ENCODE results near the gene PCSK5.

Gene PCSK5

GRCh38 chr9:76166526-76166925 lies 276.1 kb downstream of the PCSK5 start:
- WGBS (ENCODE audit: insufficient coverage, insufficient read length), result no CpG with 5 or more reads among the region's 2 CpGs
- no peaks in the 10 kb centered on the region for H3K36me3 ChIP-seq (ENCODE audit: control insufficient read depth, insufficient read depth, low read length)
- no peak overlapping the region for H3K4me3 ChIP-seq (ENCODE audit: low read length)
- H3K27ac ChIP-seq (ENCODE audit: low read length), result no peak overlapping the region
- H3K27me3 ChIP-seq (ENCODE audit: control insufficient read depth, insufficient read depth, low read length), result no peaks in the 10 kb centered on the region
- DNase-seq (ENCODE audit: low read depth, low spot score), result no peak
- no peaks in the 10 kb centered on the region for H3K4me1 ChIP-seq (ENCODE audit: control insufficient read depth, insufficient read depth, low read length)
- H3K9me3 ChIP-seq (ENCODE audit: control insufficient read depth, insufficient read depth, low read length), result no peaks in the 10 kb centered on the region

DNA sequence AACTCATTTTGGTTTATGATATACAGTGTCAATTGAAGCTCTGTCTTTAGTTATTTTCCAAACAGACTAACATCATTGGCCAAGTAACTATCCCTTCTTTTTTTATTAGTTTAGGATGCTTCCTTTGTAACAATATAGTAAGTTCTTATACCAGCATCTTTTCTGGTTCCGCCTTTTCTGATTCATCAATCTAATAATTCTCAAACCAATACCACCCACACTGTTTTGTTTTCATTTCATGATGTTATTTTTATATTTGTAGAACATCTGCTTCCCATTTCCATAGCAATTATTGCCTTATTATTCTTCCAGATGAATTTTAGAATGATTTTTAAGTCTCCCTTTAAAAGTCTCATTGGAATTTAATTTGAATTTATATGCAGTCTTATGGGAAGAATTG lies 285.7 kb downstream of the PCSK5 start:
- H3K27me3 ChIP-seq (ENCODE audit: control insufficient read depth, insufficient read depth, low read length), result no peaks in the 10 kb centered on the region
- 0 out of 2 replicates have a peak, but pooled peaks cover 1% of the 10 kb centered on the region for H3K4me1 ChIP-seq (ENCODE audit: control insufficient read depth, insufficient read depth, low read length)
- WGBS (ENCODE audit: insufficient coverage, insufficient read length), result no CpG with 5 or more reads among the region's 1 CpG
- H3K9me3 ChIP-seq (ENCODE audit: control insufficient read depth, insufficient read depth, low read length), result no peaks in the 10 kb centered on the region
- no peak for DNase-seq (ENCODE audit: low read depth, low spot score)
- H3K36me3 ChIP-seq (ENCODE audit: control insufficient read depth, insufficient read depth, low read length), result no peaks in the 10 kb centered on the region
- H3K4me3 ChIP-seq (ENCODE audit: low read length), result no peak overlapping the region
- H3K27ac ChIP-seq (ENCODE audit: low read length), result no peak overlapping the region

DNA sequence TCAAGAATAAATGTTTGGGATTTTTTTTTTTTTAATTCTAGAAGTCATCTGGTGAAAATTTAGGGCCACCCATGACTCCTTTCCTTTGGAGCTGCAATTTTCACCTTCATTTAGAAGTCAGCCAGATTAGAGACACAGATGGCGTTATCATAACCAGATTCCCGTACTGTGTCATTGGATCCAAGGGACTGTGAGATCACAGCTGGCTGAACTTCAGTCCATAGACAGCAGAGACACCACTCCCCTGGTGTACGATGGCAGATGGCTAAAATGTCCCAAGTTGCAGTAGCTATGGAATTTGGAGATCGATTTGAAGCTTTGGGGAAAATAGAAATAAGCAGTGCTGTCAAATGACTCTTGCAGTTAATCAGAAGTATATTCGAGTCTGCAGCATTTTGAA lies 287.5 kb downstream of the PCSK5 start:
- no CpG with 5 or more reads among the region's 5 CpGs for WGBS (ENCODE audit: insufficient coverage, insufficient read length)
- no peak overlapping the region for H3K4me3 ChIP-seq (ENCODE audit: low read length)
- no peaks in the 10 kb centered on the region for H3K9me3 ChIP-seq (ENCODE audit: control insufficient read depth, insufficient read depth, low read length)
- no peak for DNase-seq (ENCODE audit: low read depth, low spot score)
- no peak overlapping the region for H3K27ac ChIP-seq (ENCODE audit: low read length)
- H3K36me3 ChIP-seq (ENCODE audit: control insufficient read depth, insufficient read depth, low read length), result no peaks in the 10 kb centered on the region
- no peaks in the 10 kb centered on the region for H3K27me3 ChIP-seq (ENCODE audit: control insufficient read depth, insufficient read depth, low read length)
- 0 out of 2 replicates have a peak, but pooled peaks cover 1% of the 10 kb centered on the region for H3K4me1 ChIP-seq (ENCODE audit: control insufficient read depth, insufficient read depth, low read length)

- no peak for DNase-seq (ENCODE audit: low read depth, low spot score)
- WGBS (ENCODE audit: insufficient coverage, insufficient read length), result no CpG with 5 or more reads among the region's 3 CpGs
- Histone ChIP-seq H3K4me1 (ENCODE audit: control insufficient read depth, insufficient read depth, low read length) (0 out of 2 replicates have a peak, but pooled peaks cover 1% of the 10 kb centered on the region), H3K27ac (ENCODE audit: low read length) (no peak overlapping the region), H3K9me3 (ENCODE audit: control insufficient read depth, insufficient read depth, low read length) (no peaks in the 10 kb centered on the region), H3K36me3 (ENCODE audit: control insufficient read depth, insufficient read depth, low read length) (no peaks in the 10 kb centered on the region), H3K4me3 (ENCODE audit: low read length) (no peak overlapping the region), H3K27me3 (ENCODE audit: control insufficient read depth, insufficient read depth, low read length) (no peaks in the 10 kb centered on the region)
These were observed 290.1 kb downstream of the PCSK5 start for GRCh38 chr9:76180541-76180940.

GRCh38 chr9:76181020-76181641 lies 290.7 kb downstream of the PCSK5 start:
- no peak overlapping the region for H3K27ac ChIP-seq (ENCODE audit: low read length)
- H3K36me3 ChIP-seq (ENCODE audit: control insufficient read depth, insufficient read depth, low read length), result no peaks in the 10 kb centered on the region
- no peaks in the 10 kb centered on the region for H3K27me3 ChIP-seq (ENCODE audit: control insufficient read depth, insufficient read depth, low read length)
- H3K9me3 ChIP-seq (ENCODE audit: control insufficient read depth, insufficient read depth, low read length), result no peaks in the 10 kb centered on the region
- no CpG with 5 or more reads among the region's 5 CpGs for WGBS (ENCODE audit: insufficient coverage, insufficient read length)
- DNase-seq (ENCODE audit: low read depth, low spot score), result no peak
- H3K4me1 ChIP-seq (ENCODE audit: control insufficient read depth, insufficient read depth, low read length), result 0 out of 2 replicates have a peak, but pooled peaks cover 1% of the 10 kb centered on the region
- no peak overlapping the region for H3K4me3 ChIP-seq (ENCODE audit: low read length)

DNA sequence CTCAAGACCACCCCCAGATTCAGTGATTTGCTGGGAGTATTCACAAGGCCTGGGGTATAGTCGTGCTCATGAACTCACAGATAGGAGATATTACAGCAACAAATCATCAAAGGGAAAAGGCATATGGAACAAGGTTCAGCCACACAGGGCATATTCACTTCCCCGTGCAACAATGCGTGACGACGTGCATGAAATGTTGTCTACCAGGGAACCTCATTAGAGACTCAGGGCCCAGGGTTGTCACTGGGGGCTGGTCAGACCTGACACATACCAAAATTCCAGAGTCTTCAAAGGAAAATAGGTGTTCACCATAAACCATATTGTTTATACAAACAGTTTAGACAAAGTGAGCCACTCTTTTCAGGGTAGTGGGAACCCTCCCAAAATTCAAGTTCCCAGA lies 291.3 kb downstream of the PCSK5 start:
- H3K27me3 ChIP-seq (ENCODE audit: control insufficient read depth, insufficient read depth, low read length), result no peaks in the 10 kb centered on the region
- DNase-seq (ENCODE audit: low read depth, low spot score), result no peak
- H3K4me3 ChIP-seq (ENCODE audit: low read length), result no peak overlapping the region
- H3K9me3 ChIP-seq (ENCODE audit: control insufficient read depth, insufficient read depth, low read length), result no peaks in the 10 kb centered on the region
- H3K4me1 ChIP-seq (ENCODE audit: control insufficient read depth, insufficient read depth, low read length), result 0 out of 2 replicates have a peak, but pooled peaks cover 1% of the 10 kb centered on the region
- no peak overlapping the region for H3K27ac ChIP-seq (ENCODE audit: low read length)
- no peaks in the 10 kb centered on the region for H3K36me3 ChIP-seq (ENCODE audit: control insufficient read depth, insufficient read depth, low read length)
- WGBS (ENCODE audit: insufficient coverage, insufficient read length), result no CpG with 5 or more reads among the region's 5 CpGs

DNA sequence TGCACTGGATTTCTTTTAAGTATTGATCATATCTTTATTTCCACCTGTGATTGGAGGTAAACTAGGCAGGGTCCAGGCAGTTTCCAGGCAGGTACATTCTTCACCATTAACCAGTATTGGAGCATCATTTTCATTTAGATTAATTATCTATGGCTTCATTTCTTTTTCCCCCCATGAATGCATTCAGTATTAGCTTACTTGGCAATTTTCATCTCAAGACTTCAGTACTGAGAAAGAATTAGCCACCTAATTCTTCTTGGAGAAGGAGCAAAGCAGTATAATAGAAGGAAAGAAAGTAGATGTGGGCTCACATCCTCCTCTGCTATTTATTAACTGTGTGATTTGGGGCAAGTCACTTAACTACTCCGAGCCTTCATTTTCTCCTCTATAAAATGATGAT lies 295.0 kb downstream of the PCSK5 start:
- no peaks in the 10 kb centered on the region for H3K27me3 ChIP-seq (ENCODE audit: control insufficient read depth, insufficient read depth, low read length)
- no peaks in the 10 kb centered on the region for H3K36me3 ChIP-seq (ENCODE audit: control insufficient read depth, insufficient read depth, low read length)
- no peaks in the 10 kb centered on the region for H3K4me1 ChIP-seq (ENCODE audit: control insufficient read depth, insufficient read depth, low read length)
- no peaks in the 10 kb centered on the region for H3K9me3 ChIP-seq (ENCODE audit: control insufficient read depth, insufficient read depth, low read length)
- no peak overlapping the region for H3K27ac ChIP-seq (ENCODE audit: low read length)
- no CpG with 5 or more reads among the region's 1 CpG for WGBS (ENCODE audit: insufficient coverage, insufficient read length)
- no peak overlapping the region for H3K4me3 ChIP-seq (ENCODE audit: low read length)
- no peak for DNase-seq (ENCODE audit: low read depth, low spot score)

- Histone ChIP-seq H3K4me1 (ENCODE audit: control insufficient read depth, insufficient read depth, low read length) (no peaks in the 10 kb centered on the region), H3K27me3 (ENCODE audit: control insufficient read depth, insufficient read depth, low read length) (no peaks in the 10 kb centered on the region), H3K4me3 (ENCODE audit: low read length) (no peak overlapping the region), H3K9me3 (ENCODE audit: control insufficient read depth, insufficient read depth, low read length) (no peaks in the 10 kb centered on the region), H3K36me3 (ENCODE audit: control insufficient read depth, insufficient read depth, low read length) (no peaks in the 10 kb centered on the region), H3K27ac (ENCODE audit: low read length) (no peak overlapping the region)
- no CpG with 5 or more reads among the region's 11 CpGs for WGBS (ENCODE audit: insufficient coverage, insufficient read length)
- no peak for DNase-seq (ENCODE audit: low read depth, low spot score)
These were observed 297.8 kb downstream of the PCSK5 start for GRCh38 chr9:76188286-76188685.

GRCh38 chr9:76188905-76189304 lies 298.4 kb downstream of the PCSK5 start:
- Histone ChIP-seq H3K9me3 (ENCODE audit: control insufficient read depth, insufficient read depth, low read length) (no peaks in the 10 kb centered on the region), H3K27ac (ENCODE audit: low read length) (no peak overlapping the region)

DNA sequence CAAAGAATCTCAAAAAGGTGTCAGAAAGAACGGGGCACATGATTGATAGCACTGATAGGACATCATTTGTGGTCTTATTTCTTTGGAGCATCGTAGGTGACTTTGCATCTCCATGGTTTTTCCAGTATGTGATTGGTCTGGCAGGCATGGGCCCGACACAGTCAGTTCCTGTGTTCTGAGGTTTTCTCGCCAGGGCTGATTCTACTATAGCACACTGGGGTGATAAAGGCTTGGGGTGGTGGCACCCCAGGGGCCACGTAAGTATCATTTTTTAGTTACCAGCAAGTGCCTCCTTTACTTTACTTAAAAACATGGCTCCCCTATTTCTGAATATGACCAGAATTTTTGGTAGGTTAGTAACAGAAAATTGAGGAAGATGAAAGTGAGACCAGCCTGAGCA lies 301.0 kb downstream of the PCSK5 start:
- DNase-seq (ENCODE audit: low read depth, low spot score), result no peak
- Histone ChIP-seq H3K27ac (ENCODE audit: low read length) (no peak overlapping the region), H3K4me1 (ENCODE audit: control insufficient read depth, insufficient read depth, low read length) (no peaks in the 10 kb centered on the region), H3K4me3 (ENCODE audit: low read length) (no peak overlapping the region), H3K27me3 (ENCODE audit: control insufficient read depth, insufficient read depth, low read length) (no peaks in the 10 kb centered on the region), H3K36me3 (ENCODE audit: control insufficient read depth, insufficient read depth, low read length) (no peaks in the 10 kb centered on the region), H3K9me3 (ENCODE audit: control insufficient read depth, insufficient read depth, low read length) (no peaks in the 10 kb centered on the region)
- WGBS (ENCODE audit: insufficient coverage, insufficient read length), result no CpG with 5 or more reads among the region's 5 CpGs

More at GRCh38 chr9:76188905-76189304, 298.4 kb downstream of the PCSK5 start:
- H3K4me3 ChIP-seq (ENCODE audit: low read length), result no peak overlapping the region
- no CpG with 5 or more reads among the region's 3 CpGs for WGBS (ENCODE audit: insufficient coverage, insufficient read length)
- H3K4me1 ChIP-seq (ENCODE audit: control insufficient read depth, insufficient read depth, low read length), result no peaks in the 10 kb centered on the region
- no peaks in the 10 kb centered on the region for H3K27me3 ChIP-seq (ENCODE audit: control insufficient read depth, insufficient read depth, low read length)
- no peaks in the 10 kb centered on the region for H3K36me3 ChIP-seq (ENCODE audit: control insufficient read depth, insufficient read depth, low read length)
- DNase-seq (ENCODE audit: low read depth, low spot score), result no peak

DNA sequence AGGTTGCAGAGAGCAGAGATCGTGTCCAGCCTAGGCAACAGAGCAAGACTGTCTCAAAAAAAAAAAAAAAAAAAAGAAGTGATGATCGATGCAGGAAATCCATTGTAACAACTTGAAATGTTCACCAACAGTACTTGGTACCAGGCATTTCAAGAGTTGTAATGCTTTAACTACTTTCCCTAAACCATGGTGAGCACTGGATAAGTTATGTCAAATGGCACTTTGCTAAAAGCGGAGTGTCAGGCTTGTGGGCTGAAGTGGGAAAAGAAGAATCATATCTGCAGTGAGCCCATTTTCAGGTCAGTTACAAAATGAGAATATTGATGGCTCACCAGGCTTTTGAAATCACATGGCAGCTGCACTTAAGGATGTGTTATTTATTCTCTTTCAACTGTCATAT lies 301.5 kb downstream of the PCSK5 start:
- Histone ChIP-seq H3K36me3 (ENCODE audit: control insufficient read depth, insufficient read depth, low read length) (no peaks in the 10 kb centered on the region), H3K27me3 (ENCODE audit: control insufficient read depth, insufficient read depth, low read length) (no peaks in the 10 kb centered on the region), H3K27ac (ENCODE audit: low read length) (no peak overlapping the region), H3K4me1 (ENCODE audit: control insufficient read depth, insufficient read depth, low read length) (no peaks in the 10 kb centered on the region), H3K4me3 (ENCODE audit: low read length) (no peak overlapping the region), H3K9me3 (ENCODE audit: control insufficient read depth, insufficient read depth, low read length) (no peaks in the 10 kb centered on the region)
- no CpG with 5 or more reads among the region's 3 CpGs for WGBS (ENCODE audit: insufficient coverage, insufficient read length)
- no peak for DNase-seq (ENCODE audit: low read depth, low spot score)

Data from iPS DF 6.9 (cell line).